HL-60/S4 (cell line): ENCODE data around the gene CREB3L2.

Experiments
- in situ Hi-C: fragments of 300-500 bp; cut with MboI; formaldehyde crosslinking; loops from 2 replicates; pipeline ENCODE4 v1.14.3; 2022; ENCODE audit warnings: low sequenced_read_pairs

CREB3L2 gene

GRCh38 chr7:137913985-137914384, 87.9 kb downstream of the CREB3L2 start:
- in situ Hi-C loops = no loop called here

- in situ Hi-C loops = loop anchor here (10.0 kb wide), 1 partner anchor 96 kb away; the partner anchor contains the start of gene CREB3L2
Observed at GRCh38 chr7:137909042-137909441, 92.8 kb downstream of the CREB3L2 start.

- in situ Hi-C loops = loop anchor here (10.0 kb wide), 1 partner anchor 97 kb away; the partner anchor contains the start of gene CREB3L2
Observed at GRCh38 chr7:137908106-137908505, 93.8 kb downstream of the CREB3L2 start.

GRCh38 chr7:137906636-137907035, 95.2 kb downstream of the CREB3L2 start:
- in situ Hi-C loops = loop anchor here (10.0 kb wide), 1 partner anchor 98 kb away; the partner anchor contains the start of gene CREB3L2

- in situ Hi-C loops = loop anchor here (10.0 kb wide), 1 partner anchor 100 kb away; the partner anchor contains the start of gene CREB3L2
Observed at GRCh38 chr7:137904833-137905232, 97.1 kb downstream of the CREB3L2 start.

- in situ Hi-C loops = loop anchor here (10.0 kb wide), 1 partner anchor 101 kb away; the partner anchor contains the start of gene CREB3L2
Observed at GRCh38 chr7:137903382-137904169, 98.3 kb downstream of the CREB3L2 start.

- in situ Hi-C loops = loop anchor here (10.0 kb wide), 1 partner anchor 105 kb away; the partner anchor contains the start of gene CREB3L2
Observed at GRCh38 chr7:137900137-137900536, 101.7 kb downstream of the CREB3L2 start.

GRCh38 chr7:137898839-137899721, 102.8 kb downstream of the CREB3L2 start:
- in situ Hi-C loops = loop anchor here (10.0 kb wide), 1 partner anchor 244 kb away; no protein-coding TSS in a partner anchor

- in situ Hi-C loops = loop anchor here (10.0 kb wide), 1 partner anchor 241 kb away; no protein-coding TSS in a partner anchor
Observed at GRCh38 chr7:137895301-137896221, 106.3 kb downstream of the CREB3L2 start.

GRCh38 chr7:137893143-137893742, 108.6 kb downstream of the CREB3L2 start:
- in situ Hi-C loops = loop anchor here (10.0 kb wide), 1 partner anchor 238 kb away; no protein-coding TSS in a partner anchor

GRCh38 chr7:137891016-137891655, 110.8 kb downstream of the CREB3L2 start:
- in situ Hi-C loops = loop anchor here (10.0 kb wide), 1 partner anchor 236 kb away; no protein-coding TSS in a partner anchor

- in situ Hi-C loops = loop anchor here (10.0 kb wide), 1 partner anchor 236 kb away; no protein-coding TSS in a partner anchor
Observed at GRCh38 chr7:137890449-137890921, 111.4 kb downstream of the CREB3L2 start.

GRCh38 chr7:137888241-137888640, 113.6 kb downstream of the CREB3L2 start:
- in situ Hi-C loops = no loop called here

GRCh38 chr7:137886746-137887145, 115.1 kb downstream of the CREB3L2 start:
- in situ Hi-C loops = no loop called here

GRCh38 chr7:137886281-137886680, 115.6 kb downstream of the CREB3L2 start:
- in situ Hi-C loops = no loop called here

- in situ Hi-C loops = no loop called here
Observed at GRCh38 chr7:137885678-137886077, 116.2 kb downstream of the CREB3L2 start.

GRCh38 chr7:137882806-137883205, 119.1 kb downstream of the CREB3L2 start:
- in situ Hi-C loops = no loop called here

- in situ Hi-C loops = no loop called here
Observed at GRCh38 chr7:137882261-137882668, 119.6 kb downstream of the CREB3L2 start.
